NOMO-1 treated with dmso at 0.1 percent for 144 hours (cell line): ENCODE results near the gene BPGM.

Experiments used
- DNase-seq: peaks from one replicate; lab custom pipeline; 2025; ENCODE audit not compliant: unreplicated experiment; lab: John Stamatoyannopoulos, UW

The BPGM gene

GRCh38 chr7:134714470-134715205, 68.0 kb downstream of the BPGM start:
- no peak for DNase-seq

- no peak for DNase-seq
Measured at GRCh38 chr7:134718211-134718875, 71.7 kb downstream of the BPGM start.

DNA sequence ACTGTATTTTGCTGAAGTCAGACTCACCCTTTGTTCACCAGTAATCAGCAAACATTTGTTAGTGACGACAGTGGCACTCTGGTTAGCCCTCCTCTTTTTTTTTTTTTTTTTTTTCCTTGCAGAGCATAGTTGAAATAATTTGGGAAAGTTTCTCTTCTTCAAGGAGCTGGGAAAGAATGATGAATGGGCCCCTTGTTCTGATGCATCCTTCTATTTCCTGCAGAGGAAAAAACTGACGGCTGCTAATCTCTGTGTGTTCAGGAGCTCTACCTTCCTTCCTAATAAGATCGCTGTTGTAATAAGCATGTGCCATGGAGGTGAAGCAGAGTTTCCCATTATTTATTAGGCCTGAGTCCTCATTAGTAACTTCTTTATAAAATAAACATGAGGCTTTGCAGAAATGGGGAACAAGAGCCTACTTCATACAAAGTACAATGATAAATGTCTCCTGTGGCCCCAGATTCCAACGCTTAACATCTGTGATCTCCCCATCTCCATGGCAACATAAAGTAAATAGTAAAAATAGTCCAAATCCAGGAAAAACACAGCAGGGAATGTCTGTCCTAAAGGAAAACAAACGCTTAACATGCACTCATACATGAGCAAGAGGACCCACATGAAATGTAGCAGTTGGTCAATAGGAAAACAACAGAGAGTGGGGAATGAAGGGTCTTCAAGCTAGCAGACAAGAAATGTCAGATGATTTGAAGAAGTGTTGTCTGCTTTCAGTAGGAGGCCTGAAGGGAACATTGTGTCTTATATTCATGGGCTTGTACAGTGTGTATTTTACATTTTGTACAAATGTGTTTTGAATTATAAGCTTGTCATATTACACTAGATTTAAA, 73.7 kb downstream of the BPGM start:
- DNase-seq, result no peak

DNA sequence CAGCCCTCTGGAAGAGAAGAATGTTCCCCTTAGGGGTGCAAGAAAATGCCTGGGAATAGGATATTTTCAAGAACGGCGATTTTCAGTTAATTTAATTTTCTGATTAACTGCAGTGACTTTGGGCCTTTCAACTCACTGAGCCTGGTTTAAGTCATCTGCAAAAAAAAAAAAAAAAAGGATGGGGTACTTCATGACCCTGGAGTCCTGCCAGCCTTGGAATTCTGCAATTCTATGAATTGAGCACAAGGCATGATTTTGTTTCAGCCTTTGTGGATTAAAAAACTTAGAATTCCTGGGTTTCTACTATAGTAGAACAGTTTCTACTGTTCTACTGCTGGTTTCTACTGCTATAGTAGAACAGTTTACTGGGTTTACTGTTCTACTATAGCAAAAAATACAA, 74.5 kb downstream of the BPGM start:
- no peak for DNase-seq

GRCh38 chr7:134722786-134723322, 76.2 kb downstream of the BPGM start:
- no peak for DNase-seq

GRCh38 chr7:134723892-134724291, 77.2 kb downstream of the BPGM start:
- no peak for DNase-seq

DNA sequence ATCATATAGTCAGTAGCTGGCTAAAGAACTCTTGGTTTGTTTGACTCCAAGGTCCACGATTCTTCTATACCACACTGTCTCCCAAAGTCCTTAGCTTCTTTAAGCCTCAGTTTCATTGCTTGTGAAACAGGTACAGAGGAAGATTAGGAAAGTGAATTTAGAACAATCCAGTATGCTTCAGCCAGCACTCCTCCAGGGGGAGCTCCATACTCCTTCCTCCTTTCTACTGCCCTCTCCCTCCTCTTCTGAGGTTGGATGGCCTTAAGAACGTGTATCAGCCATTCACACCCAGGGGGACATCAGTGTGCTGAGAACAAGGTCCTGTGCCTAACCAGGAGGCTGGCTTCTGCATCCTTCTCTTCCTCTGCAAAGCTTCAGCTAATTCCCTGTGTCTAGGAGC, 78.0 kb downstream of the BPGM start:
- no peak for DNase-seq

DNA sequence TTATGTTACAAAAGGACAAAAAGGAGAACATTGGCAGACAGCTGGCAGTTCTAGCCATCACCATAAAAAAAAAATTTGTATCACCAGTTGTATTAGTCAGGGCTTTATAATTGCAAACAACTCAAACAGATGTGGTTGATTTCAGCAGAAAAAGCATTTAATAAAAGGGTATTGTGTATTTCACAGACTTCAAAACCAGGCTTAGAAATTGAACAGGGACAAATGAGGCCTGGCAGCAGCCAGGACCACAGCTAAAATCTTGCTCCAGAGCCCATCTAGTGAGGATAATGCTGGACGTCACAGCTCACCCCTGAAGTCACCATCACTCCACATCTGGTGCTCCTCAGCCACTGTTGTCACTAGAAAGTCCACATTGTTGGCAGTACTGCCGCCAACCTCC, 79.9 kb downstream of the BPGM start:
- no peak for DNase-seq

DNA sequence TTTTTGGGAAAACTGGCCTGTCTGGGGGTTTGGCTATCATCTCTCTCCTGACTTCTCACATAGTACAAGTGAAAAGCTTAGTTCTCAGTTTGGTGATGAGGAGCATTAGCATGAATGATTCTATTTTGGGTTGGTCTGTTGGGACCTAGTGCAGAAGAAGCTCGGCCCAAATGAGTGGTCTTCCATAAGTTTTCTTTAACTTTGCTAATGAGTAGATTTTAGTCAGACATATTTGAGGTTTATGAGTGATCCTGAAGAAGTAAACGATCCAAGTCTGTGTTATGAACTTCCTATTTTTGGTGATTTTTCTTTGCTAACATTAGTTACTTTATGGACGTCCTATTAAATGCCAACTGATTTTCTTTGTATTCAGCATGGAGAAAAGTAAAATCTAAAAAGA, 81.1 kb downstream of the BPGM start:
- no peak for DNase-seq
